Measurements from ENCODE around the gene MARVELD1. TPM values are rescaled to one million over a fixed set of nuclear protein-coding genes. Genes with fewer than 3 reads are reported as not detected.

The MARVELD1 gene
- total and polyA plus RNA-seq, 2 of the 4 experiments (the other 2 are of a cell fraction) = 12.0 to 68.1 TPM

DNA sequence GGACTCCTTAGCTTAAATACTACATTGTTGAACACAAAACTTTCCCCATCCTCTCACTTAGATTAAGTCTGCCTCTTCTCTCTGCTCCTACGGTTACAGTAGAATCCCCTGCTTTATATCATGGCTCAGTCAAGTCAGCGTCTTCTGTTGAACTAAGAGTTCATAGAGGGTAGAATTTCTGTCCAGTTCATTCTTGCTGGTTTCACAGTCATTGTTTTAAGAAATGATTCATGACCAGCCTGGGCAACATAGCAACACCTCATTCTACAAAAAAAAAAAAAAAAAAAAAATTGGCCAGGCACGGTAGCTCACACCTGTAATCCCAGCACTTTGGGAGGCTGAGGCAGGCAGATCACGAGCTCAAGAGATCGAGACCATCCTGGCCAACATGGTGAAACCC is 19.7 kb downstream of the MARVELD1 start:
- Histone ChIP-seq H3K4me3 (ENCODE audit: insufficient read depth, low read depth, low read length) (no peak overlapping the region), H2AK9ac (replicated peaks; ENCODE audit: low read depth, low read length, poor library complexity) (no peak overlapping the region), H3K4me2 (ENCODE audit: low read depth, low read length) (no peak overlapping the region), H3K27me3 (ENCODE audit: control insufficient read depth, insufficient read depth, low read length) (no peaks in the 10 kb centered on the region), H2BK5ac (ENCODE audit: low read depth, low read length, poor library complexity, severe bottlenecking) (no peak overlapping the region), H2BK15ac (ENCODE audit: low read depth, low read length) (no peak overlapping the region), H3K9me3 (ENCODE audit: control insufficient read depth, insufficient read depth, low read length) (no peaks in the 10 kb centered on the region), H3K4ac (ENCODE audit: low read depth, low read length) (no peak overlapping the region), H3K9ac (ENCODE audit: low read depth, low read length) (no peak overlapping the region), H3K9me1 (ENCODE audit: insufficient read depth, low read length) (peaks cover 9% of the 10 kb centered on the region), H3K18ac (ENCODE audit: low read depth, low read length) (no peak overlapping the region), H3K36me3 (ENCODE audit: control insufficient read depth, insufficient read depth, low read length) (no peaks in the 10 kb centered on the region), H2AK5ac (ENCODE audit: low read depth, low read length) (no peak overlapping the region), H4K91ac (ENCODE audit: insufficient read depth, low read depth, low read length) (no peak overlapping the region), H2AFZ (replicated peaks; ENCODE audit: low read length, poor library complexity) (no peak overlapping the region), H3K14ac (replicated peaks; ENCODE audit: low read depth, low read length) (no peak overlapping the region), H3K23ac (ENCODE audit: low read depth, low read length) (no peak overlapping the region), H3K56ac (ENCODE audit: extremely low read depth, insufficient read depth, low read length) (no peak overlapping the region), H3K79me1 (ENCODE audit: low read depth in 1 of 2, low read length in 2 of 2) (peaks cover 2 to 14% of the 10 kb centered on the region in 2 experiments), H4K8ac (ENCODE audit: low read depth in 2 of 2, low read length in 2 of 2) (no peak overlapping the region), H4K5ac (ENCODE audit: low read depth, low read length) (no peak overlapping the region), H3K27ac (ENCODE audit: insufficient read depth, low read length) (no peak overlapping the region), H2BK120ac (ENCODE audit: low read depth, low read length) (no peak overlapping the region), H3K4me1 (ENCODE audit: control insufficient read depth, insufficient read depth, low read length) (peaks cover 4% of the 10 kb centered on the region), H4K20me1 (ENCODE audit: insufficient read depth, low read length) (peaks cover 7% of the 10 kb centered on the region; the same call in 1 of the 2 replicates), H2BK20ac (ENCODE audit: low read depth, low read length) (no peak overlapping the region)
- intact Hi-C loops (cut with micrococcal nuclease) (loop anchor here (5.0 kb wide), 1 partner anchor 161 kb away; the partner anchor contains the start of gene ANKRD2), dilution Hi-C loops (cut with HindIII; ENCODE audit: low sequenced_read_pairs, unreplicated experiment) (no loop called here), in situ Hi-C loops (cut with MboI; ENCODE audit: low sequenced_read_pairs) (loop anchor here (5.0 to 10.0 kb wide), 2 partner anchors 56 to 158 kb away; partner anchors contain the start of gene ANKRD2)
- ATAC-seq (ENCODE audit: low read depth) = no peak
- CTCF ChIA-PET = interaction anchor here (2.0 to 3.6 kb wide), 2 partner anchors 24 to 32 kb away, joined by 8 to 17 read pairs; no protein-coding TSS in a partner anchor
- TF ChIP-seq POLR2A (IDR thresholded peaks at IDR 0.05; ENCODE audit: low read depth, low read length) (no peak), CTCF (conservative IDR thresholded peaks at IDR 0.05; ENCODE audit: low read depth, low read length) (no peak), CEBPB (IDR thresholded peaks at IDR 0.05; ENCODE audit: low read depth, low read length) (no peak), FOS (IDR thresholded peaks at IDR 0.05; ENCODE audit: low read depth, low read length) (no peak), CHD1 (IDR thresholded peaks at IDR 0.05; ENCODE audit: low read depth, low read length) (no peak), RAD21 (IDR thresholded peaks at IDR 0.05; ENCODE audit: low read length) (no peak), BHLHE40 (IDR thresholded peaks at IDR 0.05; ENCODE audit: low read depth, low read length) (no peak), RCOR1 (IDR thresholded peaks at IDR 0.05; ENCODE audit: insufficient replicate concordance, low read length) (no peak), MAFK (IDR thresholded peaks at IDR 0.05; ENCODE audit: low read depth, low read length) (no peak), MXI1 (IDR thresholded peaks at IDR 0.05; ENCODE audit: borderline replicate concordance, low read depth, low read length) (no peak), MAZ (IDR thresholded peaks at IDR 0.05; ENCODE audit: borderline replicate concordance, low read depth, low read length) (no peak), RFX5 (IDR thresholded peaks at IDR 0.05; ENCODE audit: low read depth, low read length) (no peak), ELK1 (IDR thresholded peaks at IDR 0.05; ENCODE audit: borderline replicate concordance, low read depth, low read length) (no peak), SMC3 (IDR thresholded peaks at IDR 0.05; ENCODE audit: low read depth, low read length) (no peak)
- TF ChIP-seq, protein P1, sequence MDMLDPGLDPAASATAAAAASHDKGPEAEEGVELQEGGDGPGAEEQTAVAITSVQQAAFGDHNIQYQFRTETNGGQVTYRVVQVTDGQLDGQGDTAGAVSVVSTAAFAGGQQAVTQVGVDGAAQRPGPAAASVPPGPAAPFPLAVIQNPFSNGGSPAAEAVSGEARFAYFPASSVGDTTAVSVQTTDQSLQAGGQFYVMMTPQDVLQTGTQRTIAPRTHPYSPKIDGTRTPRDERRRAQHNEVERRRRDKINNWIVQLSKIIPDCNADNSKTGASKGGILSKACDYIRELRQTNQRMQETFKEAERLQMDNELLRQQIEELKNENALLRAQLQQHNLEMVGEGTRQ (IDR thresholded peaks at IDR 0.05; ENCODE audit: low read depth, low read length) = no peak
- no peak for DNase-seq
- POLR2A ChIA-PET (ENCODE audit: unreplicated experiment) = interaction anchor here (0.7 kb wide), 1 partner anchor 32 kb away, joined by 3 read pairs; no protein-coding TSS in a partner anchor
- WGBS, 2 experiments (ENCODE audit: extremely low coverage in 2 of 2, insufficient read length in 1 of 2) = no CpG with 5 or more reads among the region's 5 CpGs
- no TSS peak for BruUV-seq (replicated peaks)

Data from IMR-90 (cell line).